HEK293 (cell line): ENCODE results near the gene VSTM2B.

ENCODE experiments used
- CTCF ChIA-PET: fragments of 350-600 bp; formaldehyde crosslinking; extraction: SDS; loops from one replicate; lab custom pipeline; 2021; ENCODE audit warnings: antibody characterized with exemption; lab: Yijun Ruan, JAX
- POLR2A ChIA-PET: fragments of 300-600 bp; formaldehyde crosslinking; extraction: SDS; loops from one replicate; lab custom pipeline; 2020; ENCODE audit warnings: antibody characterized with exemption, inconsistent platforms; lab: Yijun Ruan, JAX
- H3K27ac ChIP-seq: fragments of 200-500 bp; sonication (Bioruptor generic); 2 replicates; pipeline ENCODE4 v1.5.1; 2014; ENCODE audit warnings: low read depth, low read length, control low read depth, inconsistent platforms; ENCODE audit errors: extremely low read depth
- H3K36me3 ChIP-seq, 2 experiments: fragments of 200-500 bp in 1 of 2; sonication (Bioruptor generic) in 1 of 2; 1 replicate in 1 of 2; 2 replicates in 1 of 2; pipeline ENCODE4 v1.5.1; 2014 to 2017; ENCODE audit warnings: inconsistent platforms in 2 of 2, low read length in 2 of 2; ENCODE audit not compliant: control insufficient read depth in 2 of 2, insufficient read depth in 1 of 2
- H3K4me1 ChIP-seq: fragments of 200-500 bp; sonication (Bioruptor generic); 2 replicates; pipeline ENCODE4 v1.5.1; 2014; ENCODE audit warnings: mild to moderate bottlenecking, low read length, inconsistent platforms; ENCODE audit not compliant: control insufficient read depth, insufficient read depth
- H3K4me3 ChIP-seq: 2 replicates; pipeline ENCODE4 v1.5.1; 2011; ENCODE audit warnings: low read depth, mild to moderate bottlenecking, control low read depth, low read length, moderate library complexity
- H3K9me3 ChIP-seq: fragments of 200-500 bp; sonication (Bioruptor generic); 2 replicates; pipeline ENCODE4 v1.5.1; 2014; ENCODE audit warnings: low read depth, low read length, inconsistent platforms; ENCODE audit not compliant: control insufficient read depth, insufficient read depth
- BCL11A ChIP-seq: fragments of 450-650 bp; formaldehyde crosslinking; IDR thresholded peaks from 2 replicates; pipeline ENCODE4 v1.5.1; 2016; ENCODE audit warnings: low read depth, missing biosample characterization, missing genetic modification characterization
- EGR2 ChIP-seq: fragments of 450-650 bp; formaldehyde crosslinking; IDR thresholded peaks from 2 replicates; pipeline ENCODE4 v1.5.1; 2016; ENCODE audit warnings: low read depth, missing biosample characterization, missing genetic modification characterization
- KLF17 ChIP-seq: fragments of 450-650 bp; formaldehyde crosslinking; IDR thresholded peaks from 2 replicates; pipeline ENCODE4 v1.5.1; 2016; ENCODE audit warnings: missing biosample characterization, missing genetic modification characterization
- KLF8 ChIP-seq: fragments of 450-650 bp; formaldehyde crosslinking; IDR thresholded peaks from 2 replicates; pipeline ENCODE4 v1.5.1; 2016; ENCODE audit warnings: missing biosample characterization, missing genetic modification characterization
- KLF9 ChIP-seq: fragments of 450-650 bp; formaldehyde crosslinking; IDR thresholded peaks from 2 replicates; pipeline ENCODE4 v1.5.1; 2016; ENCODE audit warnings: missing biosample characterization, missing genetic modification characterization, low read depth
- SCRT1 ChIP-seq: fragments of 450-650 bp; formaldehyde crosslinking; IDR thresholded peaks from 2 replicates; pipeline ENCODE4 v1.5.1; 2016; ENCODE audit warnings: missing biosample characterization, missing genetic modification characterization, borderline replicate concordance
- SP7 ChIP-seq: fragments of 450-650 bp; formaldehyde crosslinking; IDR thresholded peaks from 2 replicates; pipeline ENCODE4 v1.5.1; 2016; ENCODE audit warnings: missing biosample characterization, missing genetic modification characterization
- YY2 ChIP-seq: fragments of 450-650 bp; formaldehyde crosslinking; IDR thresholded peaks from 2 replicates; pipeline ENCODE4 v1.5.1; 2016; ENCODE audit warnings: missing biosample characterization, missing genetic modification characterization
- ZBTB26 ChIP-seq: fragments of 450-650 bp; formaldehyde crosslinking; optimal IDR thresholded peaks from 2 replicates; pipeline ENCODE3; 2016; ENCODE audit warnings: missing biosample characterization, mild to moderate bottlenecking, missing genetic modification characterization
- ZBTB8A ChIP-seq: fragments of 450-650 bp; formaldehyde crosslinking; IDR thresholded peaks from 2 replicates; pipeline ENCODE4 v1.5.1; 2016; ENCODE audit warnings: missing biosample characterization, missing genetic modification characterization
- ZFP69B ChIP-seq: fragments of 450-650 bp; formaldehyde crosslinking; IDR thresholded peaks from 2 replicates; pipeline ENCODE4 v1.5.1; 2016; ENCODE audit warnings: missing biosample characterization, missing genetic modification characterization
- ZNF10 ChIP-seq: fragments of 450-650 bp; formaldehyde crosslinking; IDR thresholded peaks from 2 replicates; pipeline ENCODE4 v1.5.1; 2017; ENCODE audit warnings: missing biosample characterization, missing genetic modification characterization
- ZNF112 ChIP-seq: fragments of 450-650 bp; formaldehyde crosslinking; IDR thresholded peaks from 2 replicates; pipeline ENCODE4 v1.5.0; 2017; ENCODE audit warnings: missing biosample characterization, missing genetic modification characterization
- ZNF174 ChIP-seq: fragments of 450-650 bp; formaldehyde crosslinking; IDR thresholded peaks from 2 replicates; pipeline ENCODE4 v1.5.0; 2017; ENCODE audit warnings: missing biosample characterization, mild to moderate bottlenecking, missing genetic modification characterization
- ZNF2 ChIP-seq: fragments of 450-650 bp; formaldehyde crosslinking; IDR thresholded peaks from 2 replicates; pipeline ENCODE4 v1.5.1; 2016; ENCODE audit warnings: missing biosample characterization, missing genetic modification characterization
- ZNF223 ChIP-seq: fragments of 450-650 bp; formaldehyde crosslinking; IDR thresholded peaks from 2 replicates; pipeline ENCODE4 v1.5.1; 2016; ENCODE audit warnings: missing biosample characterization, missing genetic modification characterization
- ZNF324 ChIP-seq: fragments of 450-650 bp; formaldehyde crosslinking; IDR thresholded peaks from 2 replicates; pipeline ENCODE4 v1.5.1; 2016; ENCODE audit warnings: missing biosample characterization, missing genetic modification characterization
- ZNF341 ChIP-seq: fragments of 450-650 bp; formaldehyde crosslinking; IDR thresholded peaks from 2 replicates; pipeline ENCODE4; 2016; ENCODE audit warnings: low read depth, missing biosample characterization, missing genetic modification characterization
- ZNF350 ChIP-seq: fragments of 450-650 bp; formaldehyde crosslinking; IDR thresholded peaks from 2 replicates; pipeline ENCODE4 v1.5.0; 2017; ENCODE audit warnings: missing biosample characterization, mild to moderate bottlenecking, missing genetic modification characterization
- ZNF366 ChIP-seq: fragments of 450-650 bp; formaldehyde crosslinking; conservative IDR thresholded peaks from 2 replicates; pipeline ENCODE4 v1.5.1; 2016; ENCODE audit warnings: missing biosample characterization, missing genetic modification characterization
- ZNF37A ChIP-seq: fragments of 450-650 bp; IDR thresholded peaks from 2 replicates; pipeline ENCODE4 v1.5.1; 2018; ENCODE audit warnings: missing biosample characterization, missing genetic modification characterization
- ZNF473 ChIP-seq: fragments of 450-650 bp; formaldehyde crosslinking; IDR thresholded peaks from 2 replicates; pipeline ENCODE4 v1.5.1; 2017; ENCODE audit warnings: missing biosample characterization, missing genetic modification characterization
- ZNF501 ChIP-seq: fragments of 450-650 bp; formaldehyde crosslinking; IDR thresholded peaks from 2 replicates; pipeline ENCODE4 v1.5.1; 2016; ENCODE audit warnings: missing biosample characterization, missing genetic modification characterization
- ZNF555 ChIP-seq: fragments of 450-650 bp; formaldehyde crosslinking; conservative IDR thresholded peaks from 2 replicates; pipeline ENCODE4 v1.5.1; 2017; ENCODE audit warnings: missing biosample characterization, mild to moderate bottlenecking, missing genetic modification characterization, inconsistent platforms
- ZNF558 ChIP-seq: fragments of 450-650 bp; formaldehyde crosslinking; IDR thresholded peaks from 2 replicates; pipeline ENCODE4 v1.5.1; 2016; ENCODE audit warnings: missing biosample characterization, missing genetic modification characterization
- ZNF571 ChIP-seq: fragments of 450-650 bp; formaldehyde crosslinking; IDR thresholded peaks from 2 replicates; pipeline ENCODE4 v1.5.0; 2017; ENCODE audit warnings: missing biosample characterization, missing genetic modification characterization
- ZNF585B ChIP-seq: fragments of 450-650 bp; formaldehyde crosslinking; IDR thresholded peaks from 2 replicates; pipeline ENCODE4 v1.5.1; 2016; ENCODE audit warnings: missing biosample characterization, missing genetic modification characterization
- ZNF600 ChIP-seq: fragments of 450-650 bp; formaldehyde crosslinking; IDR thresholded peaks from 2 replicates; pipeline ENCODE4 v1.5.1; 2016; ENCODE audit warnings: missing biosample characterization, missing genetic modification characterization
- ZNF776 ChIP-seq: fragments of 450-650 bp; formaldehyde crosslinking; IDR thresholded peaks from 2 replicates; pipeline ENCODE4 v1.5.0; 2017; ENCODE audit warnings: missing biosample characterization, missing genetic modification characterization, borderline replicate concordance

The VSTM2B gene

GRCh38 chr19:29598496-29598895, 72.7 kb downstream of the VSTM2B start:
- H3K4me1 ChIP-seq, result peaks cover 21% of the 10 kb centered on the region
- ChIA-PET POLR2A (interaction anchor here (0.7 to 3.3 kb wide), 3 partner anchors 8 to 118 kb away, joined by 3 to 31 read pairs (median 3); partner anchors contain the start of genes POP4 and VSTM2B), CTCF (interaction anchor here (0.6 to 4.9 kb wide), 21 partner anchors 9 to 1498 kb away, joined by 3 to 24 read pairs (median 4); partner anchors contain the start of gene C19orf12)
- TF ChIP-seq SCRT1 (tag by site-specific recombination), result no peak
- TF ChIP-seq ZNF112 (tag by site-specific recombination), result no peak
- TF ChIP-seq KLF9 (tag by site-specific recombination), result no peak
- TF ChIP-seq ZNF585B (tag by site-specific recombination), result no peak
- TF ChIP-seq ZNF600 (tag by site-specific recombination), result no peak
- no peak for TF ChIP-seq ZNF324 (tag by site-specific recombination)
- TF ChIP-seq ZNF558, result no peak
- no peak for TF ChIP-seq ZFP69B (tag by site-specific recombination)
- no peak for TF ChIP-seq BCL11A
- no peak for TF ChIP-seq SP7 (tag by site-specific recombination)
- TF ChIP-seq ZNF555 (tag by site-specific recombination), result no peak
- TF ChIP-seq ZNF501 (tag by site-specific recombination), result no peak
- TF ChIP-seq ZNF350 (tag by site-specific recombination), result no peak
- no peak for TF ChIP-seq ZNF37A
- TF ChIP-seq ZNF174, result no peak
- no peak for TF ChIP-seq ZBTB8A (tag by site-specific recombination)
- TF ChIP-seq ZNF223 (tag by site-specific recombination), result no peak
- TF ChIP-seq ZNF366 (tag by site-specific recombination), result no peak
- no peak overlapping the region for H3K27ac ChIP-seq
- no peaks in the 10 kb centered on the region for H3K9me3 ChIP-seq
- H3K4me3 ChIP-seq, result no peak overlapping the region
- no peaks in the 10 kb centered on the region for H3K36me3 ChIP-seq

GRCh38 chr19:29603308-29603707, 77.5 kb downstream of the VSTM2B start:
- Histone ChIP-seq H3K4me1 (peaks cover 18% of the 10 kb centered on the region), H3K27ac (peak overlapping the region; percentile 28; the same call in 1 of the 2 replicates), H3K4me3 (no peak overlapping the region), H3K36me3 (peaks cover 0 to 7% of the 10 kb centered on the region in 2 experiments; a peak in 1 of 3 replicates), H3K9me3 (no peaks in the 10 kb centered on the region)
- peak; percentile 79 for TF ChIP-seq ZNF10 (tag by site-specific recombination)
- TF ChIP-seq ZNF776 (tag by site-specific recombination), result no peak
- TF ChIP-seq ZNF571 (tag by site-specific recombination), result no peak
- ChIA-PET POLR2A (no interaction called here), CTCF (interaction anchor here (0.8 to 1.7 kb wide), 5 partner anchors 7 to 113 kb away, joined by 3 to 5 read pairs (median 4); no protein-coding TSS in a partner anchor)

- H3K27ac ChIP-seq, result peak within 1 kb of the TSS; percentile 91
- H3K9me3 ChIP-seq, result no peaks in the 10 kb centered on the region
- peaks cover 18% of the 10 kb centered on the region for H3K4me1 ChIP-seq
- ChIA-PET CTCF (interaction anchor here (0.7 to 8.4 kb wide), 16 partner anchors 10 to 1162 kb away, joined by 3 to 299 read pairs (median 4); partner anchors contain the start of genes C19orf12 and PLEKHF1), POLR2A (interaction anchor here (0.6 to 2.9 kb wide), 53 partner anchors 9 to 662 kb away, joined by 3 to 39 read pairs (median 6); partner anchors contain the start of genes C19orf12 and PLEKHF1)
- H3K36me3 ChIP-seq, result peaks cover 19 to 23% of the 10 kb centered on the region in 2 experiments
- H3K4me3 ChIP-seq, result peak within 1 kb of the TSS; percentile 78
- TF ChIP-seq ZBTB26 (peak; percentile 83), ZNF341 (tag by site-specific recombination) (peak; percentile 70), SCRT1 (tag by site-specific recombination) (no peak), EGR2 (tag by site-specific recombination) (peak; percentile 98), ZNF112 (tag by site-specific recombination) (no peak), ZNF473 (tag by site-specific recombination) (no peak), KLF17 (tag by site-specific recombination) (peak; percentile 99), ZNF174 (no peak), KLF8 (tag by site-specific recombination) (peak; percentile 96), ZNF2 (tag by site-specific recombination) (peak; percentile 93), YY2 (tag by site-specific recombination) (peak; percentile 70; the same call in 1 of the 2 replicates)
Observed at GRCh38 chr19:29605653-29606419, 80.0 kb downstream of the VSTM2B start, which contains the start of gene POP4. Gene POP4, plus strand, starts transcription at chr19:29606283. Its CDS starts 36 bp downstream, at chr19:29606319.
